Activated T-cell treated with anti-CD3 and anti-CD28 coated beads, Interleukin-2, amount 50 U/mL, for 72 hours (primary cell): ENCODE data around the gene SUCLA2. TPM values are rescaled to one million over a fixed set of nuclear protein-coding genes. Genes with fewer than 3 reads are reported as not detected.

Experiments used
- total RNA-seq, 2 donors: library from RNA; stranded (reverse); gene quantifications; one replicate each; pipeline ENCODE4 v1.2.3, GENCODE V29; 2022

Gene SUCLA2
- total RNA-seq, 2 donors from 2014 or later, result 35.0 to 45.0 TPM

Other genes with a start within 250 kb of the SUCLA2 start
- 10 to 100 TPM; 15.1 to 18.0 TPM for gene NUDT15, start 36.5 kb upstream of the SUCLA2 start, total RNA-seq
- 10 to 100 TPM; 49.5 to 59.7 TPM for gene MED4, start 93.8 kb upstream of the SUCLA2 start, total RNA-seq
- 100 to 1,000 TPM; 109 to 111 TPM for gene ITM2B, start 231.9 kb upstream of the SUCLA2 start, total RNA-seq